ENCODE results near the gene MYL10.

The MYL10 gene

DNA sequence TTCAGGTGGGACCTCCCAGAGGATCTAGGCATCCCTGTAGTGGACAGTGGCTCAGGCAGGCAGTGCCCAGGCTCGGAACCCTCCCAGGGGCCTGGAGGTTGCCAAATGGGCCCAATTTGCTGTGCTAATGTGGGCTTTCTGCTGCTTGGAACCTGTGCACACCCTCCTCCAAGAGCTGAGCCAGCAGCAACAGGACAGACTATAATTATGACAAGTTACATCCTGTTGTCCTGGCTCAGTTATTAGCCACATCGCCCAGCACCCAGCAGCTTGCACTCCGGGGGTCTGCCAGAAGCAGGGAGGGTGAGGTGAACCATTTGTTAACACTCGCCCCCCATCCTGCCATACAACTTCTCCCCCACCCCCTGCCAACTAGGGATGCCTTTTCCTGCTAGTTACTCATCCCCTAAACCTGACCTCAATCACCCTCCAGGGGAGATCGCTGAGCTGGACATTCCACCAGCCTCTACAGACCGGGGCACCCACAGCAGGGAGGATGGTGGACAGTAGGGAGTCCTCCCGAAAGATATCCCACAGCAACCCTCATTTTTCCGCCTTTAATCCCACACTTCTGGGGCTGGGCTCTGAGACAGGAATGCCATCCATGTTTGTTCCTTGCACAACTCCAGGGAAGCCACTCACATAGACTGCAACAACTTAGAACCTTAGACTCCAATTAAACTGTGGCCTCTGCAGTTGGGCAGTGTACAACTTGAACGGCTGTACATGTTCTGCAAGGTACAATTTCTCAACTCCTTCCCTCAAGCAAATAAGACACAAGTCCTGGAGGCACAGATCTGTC is 7.9 kb upstream of the MYL10 start:
- peaks cover 9% of the 10 kb centered on the region; the same call in 1 of the 2 replicates for H3K4me1 ChIP-seq (ENCODE audit: insufficient read depth, low read length)
- H3K9me3 ChIP-seq (ENCODE audit: control insufficient read depth, insufficient read depth, low read length), result peaks cover 4% of the 10 kb centered on the region; the same call in 1 of the 2 replicates
- H3K36me3 ChIP-seq (ENCODE audit: insufficient read depth, low read length), result no peaks in the 10 kb centered on the region
- no peak overlapping the region for H3K9ac ChIP-seq (ENCODE audit: low read depth, low read length)

GRCh38 chr7:101635484-101635883 is 6.4 kb upstream of the MYL10 start:
- peaks cover 4% of the 10 kb centered on the region; the same call in 1 of the 2 replicates for H3K9me3 ChIP-seq (ENCODE audit: control insufficient read depth, insufficient read depth, low read length)
- H3K36me3 ChIP-seq (ENCODE audit: insufficient read depth, low read length), result no peaks in the 10 kb centered on the region
- H3K9ac ChIP-seq (ENCODE audit: low read depth, low read length), result no peak overlapping the region
- H3K4me1 ChIP-seq (ENCODE audit: insufficient read depth, low read length), result peaks cover 12% of the 10 kb centered on the region; the same call in 1 of the 2 replicates

GRCh38 chr7:101634196-101634717 is 5.2 kb upstream of the MYL10 start:
- Histone ChIP-seq H3K9me3 (ENCODE audit: control insufficient read depth, insufficient read depth, low read length) (peaks cover 4% of the 10 kb centered on the region; the same call in 1 of the 2 replicates), H3K4me1 (ENCODE audit: insufficient read depth, low read length) (peaks cover 12% of the 10 kb centered on the region; the same call in 1 of the 2 replicates), H3K9ac (ENCODE audit: low read depth, low read length) (no peak overlapping the region), H3K36me3 (ENCODE audit: insufficient read depth, low read length) (no peaks in the 10 kb centered on the region)

DNA sequence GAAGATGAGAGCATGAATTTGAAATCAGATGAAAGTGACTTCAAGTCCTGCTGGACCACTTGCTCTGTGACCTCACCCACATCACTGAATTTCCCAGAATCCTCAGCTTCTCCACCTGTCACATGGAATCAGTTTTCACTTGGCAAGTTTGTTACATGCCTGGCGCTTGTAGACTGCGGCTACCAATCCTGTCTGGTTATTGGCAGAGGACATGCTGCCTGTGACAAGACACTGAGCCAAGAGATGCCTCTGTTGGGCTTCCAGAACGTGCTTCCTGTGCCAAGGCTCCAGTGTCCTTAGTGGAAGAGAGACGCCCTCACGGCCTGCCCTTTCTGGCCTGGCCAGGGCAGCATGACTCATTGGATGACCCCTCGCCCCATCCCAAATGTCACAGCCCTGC is 4.4 kb upstream of the MYL10 start:
- Histone ChIP-seq H3K9ac (ENCODE audit: low read depth, low read length) (no peak overlapping the region), H3K4me1 (ENCODE audit: insufficient read depth, low read length) (peaks cover 12% of the 10 kb centered on the region; the same call in 1 of the 2 replicates), H3K36me3 (ENCODE audit: insufficient read depth, low read length) (no peaks in the 10 kb centered on the region), H3K9me3 (ENCODE audit: control insufficient read depth, insufficient read depth, low read length) (peaks cover 4% of the 10 kb centered on the region; the same call in 1 of the 2 replicates)

GRCh38 chr7:101632641-101633040 is 3.5 kb upstream of the MYL10 start:
- Histone ChIP-seq H3K36me3 (ENCODE audit: insufficient read depth, low read length) (no peaks in the 10 kb centered on the region), H3K9ac (ENCODE audit: low read depth, low read length) (no peak overlapping the region), H3K4me1 (ENCODE audit: insufficient read depth, low read length) (peaks cover 12% of the 10 kb centered on the region; the same call in 1 of the 2 replicates), H3K9me3 (ENCODE audit: control insufficient read depth, insufficient read depth, low read length) (peaks cover 4% of the 10 kb centered on the region; the same call in 1 of the 2 replicates)

- H3K9ac ChIP-seq (ENCODE audit: low read depth, low read length), result no peak overlapping the region
- H3K4me1 ChIP-seq (ENCODE audit: insufficient read depth, low read length), result peaks cover 7% of the 10 kb centered on the region; the same call in 1 of the 2 replicates
- peaks cover 4% of the 10 kb centered on the region; the same call in 1 of the 2 replicates for H3K9me3 ChIP-seq (ENCODE audit: control insufficient read depth, insufficient read depth, low read length)
- no peaks in the 10 kb centered on the region for H3K36me3 ChIP-seq (ENCODE audit: insufficient read depth, low read length)
These were observed 2.2 kb upstream of the MYL10 start for GRCh38 chr7:101631224-101631714.

GRCh38 chr7:101630591-101630990 is 1.5 kb upstream of the MYL10 start:
- H3K4me1 ChIP-seq (ENCODE audit: insufficient read depth, low read length), result peaks cover 14% of the 10 kb centered on the region; the same call in 1 of the 2 replicates

GRCh38 chr7:101628522-101628921 is 574 bp downstream of the MYL10 start:
- Histone ChIP-seq H3K9me3 (ENCODE audit: control insufficient read depth, insufficient read depth, low read length) (peaks cover 4% of the 10 kb centered on the region; the same call in 1 of the 2 replicates), H3K4me1 (ENCODE audit: insufficient read depth, low read length) (peaks cover 24% of the 10 kb centered on the region), H3K9ac (ENCODE audit: low read depth, low read length) (no peak overlapping the region), H3K36me3 (ENCODE audit: insufficient read depth, low read length) (no peaks in the 10 kb centered on the region)

More at GRCh38 chr7:101630591-101630990, 1.5 kb upstream of the MYL10 start:
- Histone ChIP-seq H3K9ac (ENCODE audit: low read depth, low read length) (no peak overlapping the region), H3K9me3 (ENCODE audit: control insufficient read depth, insufficient read depth, low read length) (peaks cover 4% of the 10 kb centered on the region; the same call in 1 of the 2 replicates), H3K36me3 (ENCODE audit: insufficient read depth, low read length) (no peaks in the 10 kb centered on the region)

DNA sequence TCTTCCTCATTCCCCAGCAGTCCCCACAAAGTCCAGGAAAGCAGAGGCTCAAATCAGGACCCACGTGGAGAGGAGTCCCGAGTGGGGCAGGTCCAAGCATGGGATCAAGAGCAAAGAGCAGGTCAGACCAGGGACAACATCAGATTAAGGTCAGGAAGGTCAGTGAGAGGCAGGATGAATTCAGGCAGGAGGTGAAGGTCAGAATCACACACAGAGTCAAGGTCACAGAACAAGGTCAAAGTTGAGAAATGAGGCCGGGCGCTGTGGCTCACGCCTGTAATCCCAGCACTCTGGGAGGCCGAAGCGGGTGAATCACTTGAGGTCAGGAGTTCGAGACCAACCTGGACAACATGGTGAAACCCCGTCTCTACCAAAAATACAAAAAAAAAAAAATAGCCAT is 2.3 kb downstream of the MYL10 start:
- no peaks in the 10 kb centered on the region for H3K9me3 ChIP-seq (ENCODE audit: control insufficient read depth, insufficient read depth, low read length)

GRCh38 chr7:101626069-101626671 is 2.9 kb downstream of the MYL10 start:
- no peaks in the 10 kb centered on the region for H3K9me3 ChIP-seq (ENCODE audit: control insufficient read depth, insufficient read depth, low read length)
- H3K9ac ChIP-seq (ENCODE audit: low read depth, low read length), result no peak overlapping the region
- peaks cover 24% of the 10 kb centered on the region for H3K4me1 ChIP-seq (ENCODE audit: insufficient read depth, low read length)
- H3K36me3 ChIP-seq (ENCODE audit: insufficient read depth, low read length), result no peaks in the 10 kb centered on the region

More for the DNA sequence above, 2.3 kb downstream of the MYL10 start:
- Histone ChIP-seq H3K36me3 (ENCODE audit: insufficient read depth, low read length) (no peaks in the 10 kb centered on the region), H3K9ac (ENCODE audit: low read depth, low read length) (no peak overlapping the region), H3K4me1 (ENCODE audit: insufficient read depth, low read length) (peaks cover 24% of the 10 kb centered on the region)

GRCh38 chr7:101625031-101625791 is 3.9 kb downstream of the MYL10 start:
- Histone ChIP-seq H3K9me3 (ENCODE audit: control insufficient read depth, insufficient read depth, low read length) (no peaks in the 10 kb centered on the region), H3K36me3 (ENCODE audit: insufficient read depth, low read length) (no peaks in the 10 kb centered on the region), H3K9ac (ENCODE audit: low read depth, low read length) (no peak overlapping the region), H3K4me1 (ENCODE audit: insufficient read depth, low read length) (peaks cover 21% of the 10 kb centered on the region)

DNA sequence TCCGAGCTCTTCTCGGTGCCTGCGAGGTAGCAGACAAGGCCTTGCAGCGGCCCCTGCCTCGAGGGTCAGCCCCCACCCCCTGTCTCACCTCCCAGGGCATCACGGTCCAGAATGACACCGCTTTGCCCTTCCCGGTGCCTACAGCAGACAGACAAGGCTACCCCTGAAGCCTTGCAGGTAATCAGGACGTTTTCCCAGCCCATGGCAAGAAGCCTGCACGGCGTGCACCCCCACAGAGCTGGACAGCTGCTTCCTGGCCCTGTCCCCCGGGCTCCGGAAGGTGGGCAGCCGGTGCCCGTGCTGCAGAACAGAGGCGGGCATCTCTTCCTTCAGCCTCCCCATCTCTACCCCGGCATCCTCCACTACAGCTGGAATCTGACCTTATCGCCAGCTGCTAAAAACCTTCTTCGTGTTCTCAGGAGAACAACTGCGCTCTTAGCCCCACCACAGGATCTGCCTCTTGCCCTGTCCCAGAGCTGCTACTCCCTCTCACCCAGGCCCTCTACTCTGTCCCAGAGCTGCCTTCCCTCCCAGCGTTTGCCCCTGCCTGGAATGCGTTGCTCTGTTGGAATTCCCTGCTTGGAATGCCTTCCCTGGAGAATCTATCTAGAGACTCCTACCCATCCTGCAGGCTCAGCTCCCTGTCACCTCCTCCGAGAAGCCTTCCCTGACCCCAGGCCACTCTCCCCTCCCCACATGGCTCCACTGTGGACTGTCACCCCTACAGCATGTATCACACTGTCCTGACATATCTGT is 4.7 kb downstream of the MYL10 start:
- Histone ChIP-seq H3K9ac (ENCODE audit: low read depth, low read length) (no peak overlapping the region), H3K36me3 (ENCODE audit: insufficient read depth, low read length) (no peaks in the 10 kb centered on the region), H3K4me1 (ENCODE audit: insufficient read depth, low read length) (peaks cover 21% of the 10 kb centered on the region), H3K9me3 (ENCODE audit: control insufficient read depth, insufficient read depth, low read length) (no peaks in the 10 kb centered on the region)

- no peaks in the 10 kb centered on the region for H3K9me3 ChIP-seq (ENCODE audit: control insufficient read depth, insufficient read depth, low read length)
- H3K4me1 ChIP-seq (ENCODE audit: insufficient read depth, low read length), result peaks cover 21% of the 10 kb centered on the region
- H3K9ac ChIP-seq (ENCODE audit: low read depth, low read length), result no peak overlapping the region
- no peaks in the 10 kb centered on the region for H3K36me3 ChIP-seq (ENCODE audit: insufficient read depth, low read length)
These were observed 6.4 kb downstream of the MYL10 start for GRCh38 chr7:101622609-101623173.

Data from ES-I3 (cell line).